Endothelial cell of umbilical vein (primary cell): ENCODE data around the gene KCNMB3.

Source experiments
- CTCF ChIP-seq, 2 donors: IDR thresholded peaks; 1 replicate in 1 of 2; 2 replicates in 1 of 2; pipeline ENCODE4 v1.5.1; 2011; ENCODE audit warnings: low read length in 2 of 2, mild to moderate bottlenecking in 2 of 2, moderate library complexity in 2 of 2, control low read depth in 1 of 2, inconsistent platforms in 1 of 2, low read depth in 1 of 2; ENCODE audit not compliant: insufficient read depth in 1 of 2; ENCODE audit errors: extremely low read depth in 1 of 2
- EZH2 ChIP-seq: IDR thresholded peaks from 2 replicates; pipeline ENCODE4 v1.6.1; 2012; ENCODE audit warnings: borderline replicate concordance, low read depth, mild to moderate bottlenecking, moderate library complexity, low read length, inconsistent platforms; ENCODE audit not compliant: severe bottlenecking
- MAX ChIP-seq: IDR thresholded peaks from 2 replicates; pipeline ENCODE4 v1.6.1; 2011; ENCODE audit not compliant: insufficient read depth, insufficient read length
- POLR2A ChIP-seq: IDR thresholded peaks from 2 replicates; pipeline ENCODE4 v1.6.1; 2012; ENCODE audit warnings: low read depth, mild to moderate bottlenecking, control low read depth, low read length
- POLR2AphosphoS5 ChIP-seq: IDR thresholded peaks from 2 replicates; pipeline ENCODE4 v1.6.1; 2012; ENCODE audit warnings: low read depth, mild to moderate bottlenecking, control low read depth, low read length, moderate library complexity; ENCODE audit not compliant: insufficient read depth

DNA sequence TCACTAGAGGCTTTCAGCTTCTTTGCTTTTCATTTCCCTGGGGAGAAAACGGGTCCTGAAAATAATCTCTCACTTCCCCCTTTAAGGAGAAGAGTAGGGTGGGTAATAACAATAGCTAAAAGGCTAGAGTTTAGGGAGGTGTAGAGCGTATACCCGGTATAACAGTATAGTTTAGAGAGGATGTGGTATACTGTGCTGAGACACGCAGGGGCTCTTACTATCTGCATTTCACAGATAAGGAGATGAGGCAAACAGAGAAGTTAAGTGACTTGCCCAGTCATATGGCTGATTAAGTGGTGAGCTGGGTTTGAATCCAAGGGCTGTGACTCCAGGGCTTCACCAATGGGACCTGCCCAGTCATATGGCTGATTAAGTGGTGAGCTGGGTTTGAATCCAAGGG is 15.0 kb upstream of the KCNMB3 start:
- TF ChIP-seq CTCF (IDR thresholded peaks at IDR 0.05; ENCODE audit: extremely low read depth in 1 of 2, insufficient read depth in 1 of 2, low read depth in 1 of 2, low read length in 2 of 2) (no peak), EZH2 (no peak), POLR2A (no peak), POLR2AphosphoS5 (no peak), MAX (no peak)
